Ecto neural progenitor cell (in vitro differentiated cells): ENCODE measurements around the gene CASKIN2.

ENCODE experiments used
- DNase-seq: peaks from one replicate; pipeline ENCODE4 v3.0.0-alpha.2; 2018; ENCODE audit warnings: low spot score

The CASKIN2 gene

DNA sequence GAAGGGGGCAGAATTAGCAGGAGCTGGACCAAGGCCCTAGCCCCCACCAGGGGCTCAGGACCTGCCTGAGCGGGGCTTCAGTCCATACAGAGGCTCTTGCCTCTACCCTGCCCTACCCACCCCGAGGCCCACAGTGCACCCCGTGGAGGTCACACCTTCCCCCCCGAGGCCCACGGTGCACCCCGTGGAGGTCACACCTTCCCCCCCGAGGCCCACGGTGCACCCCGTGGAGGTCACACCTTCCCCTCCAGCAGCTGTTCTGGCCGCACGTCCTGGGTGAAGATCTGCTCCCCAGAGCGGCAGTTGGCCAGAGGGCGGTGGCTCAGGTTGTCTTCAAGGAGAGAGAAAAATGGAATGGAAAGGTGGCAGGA is 11.4 kb downstream of the CASKIN2 start:
- no peak for DNase-seq

DNA sequence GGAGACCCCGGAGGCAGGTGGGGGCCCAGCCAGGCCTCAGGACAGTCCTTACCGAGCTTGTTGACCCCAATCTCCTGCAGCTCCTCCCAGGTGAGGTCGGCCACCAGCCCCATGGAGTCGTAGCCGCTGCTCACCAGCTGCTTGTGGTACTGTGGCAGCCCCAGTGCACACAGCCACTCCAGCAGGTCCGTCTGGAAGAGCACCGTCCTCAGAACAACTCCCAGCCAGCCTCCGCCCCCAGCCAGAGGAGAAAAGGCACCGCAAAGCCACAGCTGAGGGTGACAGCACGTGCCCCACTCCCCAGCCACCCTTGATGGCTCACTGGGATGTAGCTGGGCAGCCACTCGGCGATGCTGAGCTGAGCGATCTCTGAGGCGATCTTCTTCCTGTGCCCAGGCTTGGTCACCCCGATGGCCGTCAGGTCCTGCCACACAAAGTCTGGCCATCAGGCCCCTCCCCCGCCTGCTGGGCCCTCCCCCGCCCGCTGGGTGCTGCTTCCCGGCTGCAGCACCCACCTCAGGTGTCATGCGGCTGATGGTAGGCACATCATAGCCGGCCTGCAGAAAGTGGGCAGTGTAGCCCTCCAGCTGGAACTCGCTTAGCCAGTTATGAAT is 11.9 kb downstream of the CASKIN2 start:
- no peak for DNase-seq

DNA sequence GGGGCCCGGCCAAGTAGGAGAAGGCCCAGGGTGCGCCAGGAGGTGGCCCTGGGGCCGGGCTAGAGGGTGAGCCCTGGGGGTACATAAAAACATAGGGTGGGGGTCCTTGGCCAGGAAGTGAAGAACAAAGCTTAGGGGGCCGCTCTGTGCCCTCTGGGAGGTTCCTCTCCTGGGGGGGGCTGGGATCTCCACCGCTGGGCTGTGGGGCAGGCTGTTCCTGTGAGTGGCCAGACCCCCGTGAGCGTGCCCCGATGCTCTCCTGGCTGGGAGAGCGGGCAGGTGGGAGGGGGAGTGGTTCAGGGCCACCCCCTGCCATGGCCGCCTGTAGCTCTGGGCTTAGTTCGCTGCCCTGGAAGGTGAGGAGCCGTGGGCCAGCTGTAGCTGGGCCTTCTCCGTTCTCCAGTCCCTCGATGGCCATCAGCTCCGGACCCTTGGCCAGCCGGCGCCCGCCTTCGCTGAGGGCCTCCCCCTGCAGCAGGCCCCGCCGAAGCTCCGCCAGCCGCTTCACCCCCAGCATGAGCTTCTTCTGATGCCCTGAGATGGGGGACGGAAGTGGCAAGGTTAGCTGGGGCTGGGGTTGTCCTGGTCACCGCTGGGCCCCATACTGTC is 12.5 kb downstream of the CASKIN2 start:
- no peak for DNase-seq

DNA sequence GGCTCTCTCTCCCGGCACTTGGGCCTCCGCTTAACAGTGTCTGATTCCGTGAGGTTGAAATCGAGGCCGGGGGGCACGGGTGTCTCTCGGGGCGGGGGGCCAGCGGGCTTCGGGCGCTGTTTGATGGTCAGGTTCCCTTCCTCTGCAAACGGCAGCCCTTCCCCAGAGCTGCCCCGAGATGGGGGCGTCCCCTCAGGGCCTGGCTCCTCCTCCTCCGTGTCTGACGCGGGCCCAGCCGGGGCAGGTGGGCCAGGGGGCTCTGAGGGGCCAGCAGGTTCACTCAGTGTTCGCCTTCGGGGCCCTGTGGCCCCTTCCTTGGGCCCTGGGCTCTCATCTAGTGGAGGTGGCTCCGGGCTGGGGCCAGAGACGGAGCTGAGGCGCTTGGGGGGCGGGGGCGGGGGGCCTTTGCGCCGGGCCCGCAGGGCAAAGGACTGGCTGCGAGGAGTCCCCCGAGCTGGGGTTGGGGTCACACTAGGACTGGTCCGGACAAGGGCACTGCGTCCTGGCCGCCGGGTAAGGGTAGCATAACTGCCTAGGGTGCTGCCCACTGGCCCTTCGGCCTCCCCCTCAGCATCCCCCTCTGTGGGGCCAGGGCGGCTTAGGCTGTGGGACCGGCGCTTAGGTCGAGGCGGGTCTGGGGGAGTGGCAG is 13.1 kb downstream of the CASKIN2 start:
- DNase-seq: no peak

DNA sequence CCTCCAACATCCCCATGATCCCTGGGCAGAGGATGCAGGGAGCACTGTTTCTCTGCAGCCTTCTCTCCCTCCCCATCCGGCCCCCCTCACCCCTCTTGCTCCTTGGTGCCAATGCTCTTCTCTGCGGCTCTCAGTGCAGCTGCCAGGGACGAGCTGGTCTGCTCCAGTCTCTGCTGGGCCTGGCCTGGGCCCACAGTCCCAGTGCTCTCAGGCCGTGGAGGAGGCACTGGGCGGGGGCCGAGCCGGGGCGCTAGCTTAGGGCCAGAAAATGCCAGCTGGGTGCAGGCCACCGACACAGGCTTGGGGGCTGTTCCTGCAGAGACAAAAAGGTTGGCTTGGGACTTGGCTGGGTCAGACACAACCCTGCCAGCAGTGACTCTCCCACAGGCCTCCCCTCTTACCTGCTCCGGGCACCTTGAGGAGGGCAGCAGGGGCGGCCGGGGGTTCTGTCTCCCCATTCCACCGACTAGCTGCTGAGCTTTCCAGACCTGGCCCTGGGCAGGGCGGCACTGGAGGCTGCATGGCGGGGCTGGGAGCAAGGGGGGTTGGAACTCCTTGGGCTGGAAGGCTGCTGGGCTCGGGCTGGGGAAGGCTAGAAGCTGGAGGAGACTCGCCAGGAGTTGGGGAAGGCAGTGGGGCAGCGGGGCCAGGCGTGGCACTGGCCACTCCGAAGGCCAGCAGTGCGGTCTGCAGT is 13.8 kb downstream of the CASKIN2 start:
- DNase-seq: no peak

DNA sequence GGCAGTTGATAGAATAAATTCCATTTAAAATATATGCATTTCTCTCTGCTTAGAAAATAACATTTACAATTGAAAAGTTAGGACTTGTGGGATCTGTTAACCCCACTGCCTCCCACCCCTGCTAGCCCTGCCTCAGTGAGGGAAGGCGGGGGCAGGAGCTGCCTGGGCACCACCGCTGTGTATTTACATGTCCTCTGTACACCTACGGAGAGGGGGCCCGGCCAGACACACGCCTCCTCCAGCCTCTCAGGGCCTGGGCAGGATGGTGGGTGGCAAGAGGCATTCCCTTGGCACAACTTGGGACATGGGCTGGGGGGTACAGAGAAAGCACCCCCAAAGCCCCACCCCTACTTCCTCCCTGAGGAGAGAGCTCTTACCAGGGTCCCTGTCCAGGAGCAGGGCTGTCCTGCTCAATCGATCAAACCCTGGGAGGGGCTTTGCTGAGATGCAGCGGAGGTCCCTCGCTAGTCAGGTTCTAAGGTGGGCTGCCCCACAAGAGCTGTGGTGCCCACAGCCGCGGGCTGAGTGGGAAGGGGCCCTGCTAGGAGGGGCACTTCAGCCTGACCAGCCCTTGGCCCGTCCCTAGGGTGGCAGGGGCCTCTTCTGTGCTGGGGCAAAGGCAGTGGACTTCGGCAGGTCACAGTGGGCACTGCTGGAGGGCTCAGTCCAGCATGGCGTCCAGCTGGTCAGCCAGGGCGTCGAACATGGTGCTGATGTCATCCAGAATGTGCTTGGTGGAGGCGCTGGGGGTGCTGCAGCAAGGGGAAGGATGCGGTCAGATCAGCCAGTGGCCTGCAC is 14.7 kb downstream of the CASKIN2 start:
- no peak for DNase-seq

DNA sequence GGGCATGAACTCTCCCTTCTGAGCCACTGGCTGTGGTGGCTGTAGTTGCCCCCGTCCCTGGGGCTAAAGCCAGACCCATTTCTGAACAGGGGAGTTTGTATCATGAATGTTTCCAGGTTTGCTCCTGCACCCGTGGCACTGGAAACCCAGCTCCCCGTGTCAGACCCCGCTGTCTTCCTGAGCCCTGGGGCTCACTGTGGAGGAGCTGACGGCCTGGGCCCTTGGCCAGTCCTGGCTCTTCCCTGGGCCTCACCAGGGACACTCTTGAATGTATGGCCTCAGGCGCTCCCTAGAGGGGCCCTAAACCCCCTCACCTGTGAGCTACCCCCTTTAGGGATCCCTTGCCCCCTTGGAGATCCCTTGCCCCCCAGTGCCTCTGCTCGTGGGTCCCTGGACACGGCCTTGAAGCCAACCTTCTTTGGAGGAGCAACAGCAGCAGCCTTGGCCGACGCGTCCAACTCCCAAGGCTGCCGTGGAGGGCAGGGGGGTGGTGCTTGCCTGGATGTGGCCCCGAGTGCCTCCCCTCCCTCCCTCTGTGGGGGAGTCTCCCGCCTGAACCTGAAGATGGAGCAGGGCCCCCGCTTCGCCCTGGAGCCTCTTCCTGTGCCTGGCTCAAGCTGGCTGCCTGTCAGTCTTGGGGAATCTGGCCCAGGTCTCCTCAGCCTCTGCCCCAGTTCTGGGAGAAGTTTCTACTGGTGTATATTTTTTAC is 15.9 kb downstream of the CASKIN2 start:
- DNase-seq: no peak

DNA sequence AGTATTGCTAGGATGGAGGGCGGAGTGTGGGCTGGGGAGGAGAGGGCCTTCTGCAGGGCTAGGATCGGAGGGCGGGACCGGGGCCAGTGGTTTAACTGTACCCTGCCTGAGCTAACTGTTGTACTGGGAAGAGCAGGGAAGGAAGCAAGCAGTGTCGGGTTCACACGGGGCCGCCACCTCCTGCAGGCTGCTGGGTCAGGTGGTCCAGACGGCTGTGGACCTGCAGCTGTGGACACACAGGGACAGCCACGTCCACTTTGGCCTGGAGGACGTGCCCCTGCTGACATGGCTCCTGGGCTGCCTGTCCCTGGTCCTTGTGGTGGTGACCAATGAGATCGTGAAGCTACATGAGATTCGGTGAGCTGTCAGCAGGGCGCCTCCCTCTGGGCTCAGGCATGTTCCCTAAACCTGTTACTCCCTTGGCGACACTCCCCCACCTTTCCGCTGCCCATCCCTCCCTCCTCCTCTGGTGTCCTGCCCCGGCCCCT is 16.6 kb downstream of the CASKIN2 start:
- DNase-seq: no peak

DNA sequence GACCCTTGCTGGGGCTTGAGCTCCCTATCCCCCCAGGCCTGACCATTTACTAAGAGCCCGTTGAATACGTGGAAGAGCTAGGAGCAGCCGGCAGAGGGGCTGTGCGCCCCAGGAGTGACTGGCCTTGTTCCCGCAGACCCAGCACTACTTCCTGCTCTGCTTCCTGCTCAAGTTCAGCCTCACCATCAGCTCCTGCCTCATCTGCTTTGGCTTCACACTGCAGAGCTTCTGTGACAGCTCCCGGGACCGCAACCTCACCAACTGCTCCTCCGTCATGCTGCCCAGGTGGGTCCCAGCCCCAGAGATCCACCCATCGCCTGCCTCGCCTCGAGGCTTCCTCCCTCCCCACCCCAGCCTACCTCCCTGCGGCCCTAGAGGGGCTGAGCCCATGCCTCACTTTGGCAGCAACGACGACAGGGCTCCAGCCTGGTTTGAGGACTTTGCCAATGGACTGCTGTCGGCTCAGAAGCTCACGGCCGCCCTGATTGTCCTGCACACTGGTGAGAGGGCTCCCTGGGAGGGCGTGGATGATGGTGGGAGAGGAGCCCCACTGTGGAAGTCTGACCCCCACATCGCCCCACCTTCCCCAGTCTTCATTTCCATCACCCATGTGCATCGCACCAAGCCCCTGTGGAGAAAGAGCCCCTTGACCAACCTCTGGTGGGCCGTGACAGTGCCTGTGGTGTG is 17.2 kb downstream of the CASKIN2 start:
- no peak for DNase-seq

DNA sequence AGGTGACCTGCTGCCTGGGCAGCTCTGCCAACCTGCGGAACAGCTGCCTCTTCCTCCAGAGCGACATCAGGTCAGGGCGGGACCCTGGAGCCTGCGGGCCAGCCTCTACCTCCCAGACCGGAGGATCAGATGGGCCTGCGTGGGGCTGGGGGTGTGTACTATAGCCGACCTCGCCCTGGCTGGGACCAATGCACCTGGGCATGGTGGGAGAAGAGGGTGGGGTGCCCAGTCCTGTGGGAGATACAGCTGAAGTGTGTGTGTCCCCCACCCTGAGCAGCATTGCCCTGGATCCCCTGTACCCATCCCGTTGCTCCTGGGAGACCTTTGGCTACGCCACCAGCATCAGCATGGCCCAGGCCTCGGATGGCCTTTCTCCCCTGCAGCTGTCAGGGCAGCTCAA is 19.3 kb downstream of the CASKIN2 start:
- no peak for DNase-seq

DNA sequence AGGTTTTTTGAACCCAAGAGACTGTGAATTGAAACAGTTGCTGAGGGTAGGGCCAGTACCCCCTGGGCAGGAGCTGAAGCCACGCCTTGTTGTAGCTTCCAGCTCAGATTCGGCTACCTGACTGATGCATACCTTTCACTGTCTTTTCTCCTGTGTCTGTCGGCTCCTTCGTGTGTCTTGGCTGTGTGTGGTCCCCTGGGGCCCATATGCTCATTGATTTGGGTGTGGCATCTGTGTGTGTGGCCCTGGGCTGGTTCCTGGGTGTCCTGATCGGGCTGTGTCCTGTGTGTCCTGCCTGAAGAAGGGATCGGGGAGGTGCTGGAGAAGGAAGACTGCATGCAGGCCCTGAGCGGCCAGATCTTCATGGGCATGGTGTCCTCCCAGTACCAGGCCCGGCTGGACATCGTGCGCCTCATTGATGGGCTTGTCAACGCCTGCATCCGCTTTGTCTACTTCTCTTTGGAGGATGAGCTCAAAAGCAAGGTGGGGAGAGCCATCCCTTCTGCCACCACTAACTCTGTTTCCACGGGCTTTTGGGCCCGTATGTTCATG is 20.9 kb downstream of the CASKIN2 start:
- no peak for DNase-seq

DNA sequence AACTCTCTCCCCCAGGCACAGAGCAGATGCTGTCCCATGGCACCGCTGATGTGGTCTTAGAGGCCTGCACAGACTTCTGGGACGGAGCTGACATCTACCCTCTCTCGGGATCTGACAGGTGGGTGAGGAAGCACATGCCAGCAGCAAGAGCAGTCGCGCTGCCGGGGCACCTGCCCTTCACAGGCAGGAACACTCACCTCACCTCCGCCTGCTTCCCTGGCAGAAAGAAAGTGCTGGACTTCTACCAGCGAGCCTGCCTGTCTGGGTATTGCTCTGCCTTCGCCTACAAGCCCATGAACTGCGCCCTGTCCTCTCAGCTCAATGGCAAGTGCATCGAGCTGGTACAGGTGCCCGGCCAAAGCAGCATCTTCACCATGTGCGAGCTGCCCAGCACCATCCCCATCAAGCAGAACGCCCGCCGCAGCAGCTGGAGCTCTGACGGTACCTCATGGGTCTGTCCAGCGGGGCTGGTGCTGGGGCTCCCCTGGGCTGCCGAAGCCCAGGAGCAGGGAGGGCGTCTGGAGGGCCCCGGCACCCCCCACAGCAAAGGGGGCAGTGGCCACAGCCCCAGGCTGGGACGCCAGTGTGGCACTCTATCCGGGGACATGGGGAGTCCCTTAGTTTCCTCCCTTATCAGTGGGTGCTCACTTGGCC is 21.7 kb downstream of the CASKIN2 start:
- no peak for DNase-seq

DNA sequence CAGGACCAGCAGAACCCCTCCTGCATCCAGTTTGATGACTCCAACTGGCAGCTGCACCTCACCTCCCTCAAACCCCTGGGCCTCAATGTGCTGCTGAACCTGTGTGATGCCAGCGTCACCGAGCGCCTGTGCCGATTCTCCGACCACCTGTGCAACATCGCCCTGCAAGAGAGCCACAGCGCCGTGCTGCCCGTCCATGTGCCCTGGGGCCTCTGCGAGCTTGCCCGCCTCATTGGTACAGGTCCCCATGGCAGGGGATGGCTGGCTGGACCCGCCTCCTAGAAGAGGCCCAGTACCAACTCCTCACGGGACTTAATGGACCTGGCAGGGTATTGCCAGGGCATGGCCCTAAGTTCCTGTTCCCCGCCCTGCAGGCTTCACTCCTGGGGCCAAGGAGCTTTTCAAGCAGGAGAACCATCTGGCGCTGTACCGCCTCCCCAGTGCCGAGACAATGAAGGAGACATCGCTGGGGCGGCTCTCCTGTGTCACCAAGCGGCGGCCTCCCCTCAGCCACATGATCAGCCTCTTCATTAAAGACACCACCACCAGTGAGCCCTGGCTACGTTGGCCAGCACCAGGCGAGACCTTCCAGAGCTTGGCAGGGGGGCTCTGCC is 22.7 kb downstream of the CASKIN2 start:
- no peak for DNase-seq

DNA sequence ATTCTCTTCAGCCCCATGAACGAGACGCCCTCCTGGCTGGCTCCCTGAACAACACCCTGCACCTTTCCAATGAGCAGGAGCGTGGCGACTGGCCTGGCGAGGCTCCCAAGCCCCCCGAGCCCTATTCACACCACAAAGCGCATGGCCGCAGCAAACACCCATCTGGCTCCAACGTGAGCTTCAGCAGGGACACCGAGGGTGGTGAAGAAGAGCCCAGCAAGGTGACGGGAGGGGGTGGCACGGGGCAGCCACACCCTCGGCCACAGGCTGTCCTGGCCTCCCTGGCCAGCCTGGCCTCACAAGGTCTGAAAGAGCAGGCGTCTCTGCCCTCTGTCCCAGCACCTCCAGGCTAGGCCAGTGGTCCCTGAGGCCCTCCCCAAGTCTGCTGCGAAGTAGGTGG is 23.7 kb downstream of the CASKIN2 start:
- DNase-seq: no peak

DNA sequence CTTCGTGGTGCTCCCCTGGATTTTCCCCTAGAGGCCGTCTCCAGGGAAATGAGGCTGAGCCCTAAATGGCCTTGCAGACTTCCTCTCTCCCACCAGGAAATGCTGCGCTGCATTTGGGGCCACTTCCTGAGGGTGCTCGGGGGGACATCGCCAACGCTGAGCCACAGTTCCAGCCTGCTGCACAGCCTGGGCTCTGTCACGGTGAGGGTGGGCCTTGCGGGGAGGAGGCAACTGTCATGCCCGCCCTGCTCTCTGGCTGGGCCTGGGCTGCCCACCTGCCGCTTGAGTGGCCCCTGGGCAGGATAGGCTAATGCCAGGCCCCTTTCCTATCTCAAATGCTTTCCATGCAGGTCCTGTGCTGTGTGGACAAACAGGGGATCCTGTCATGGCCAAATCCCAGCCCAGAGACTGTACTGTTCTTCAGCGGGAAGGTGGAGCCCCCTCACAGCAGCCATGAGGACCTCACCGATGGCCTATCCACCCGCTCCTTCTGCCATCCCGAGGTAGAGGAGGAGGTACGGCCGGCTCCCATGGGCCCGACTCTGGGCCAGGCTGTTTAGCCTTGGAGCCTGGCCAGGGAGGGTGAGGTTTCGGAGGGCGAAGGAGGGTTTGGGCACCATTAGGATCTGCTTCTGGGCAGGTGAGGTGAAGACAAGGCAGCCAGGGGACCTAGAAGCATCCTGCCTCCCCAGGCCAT is 24.2 kb downstream of the CASKIN2 start:
- no peak for DNase-seq

DNA sequence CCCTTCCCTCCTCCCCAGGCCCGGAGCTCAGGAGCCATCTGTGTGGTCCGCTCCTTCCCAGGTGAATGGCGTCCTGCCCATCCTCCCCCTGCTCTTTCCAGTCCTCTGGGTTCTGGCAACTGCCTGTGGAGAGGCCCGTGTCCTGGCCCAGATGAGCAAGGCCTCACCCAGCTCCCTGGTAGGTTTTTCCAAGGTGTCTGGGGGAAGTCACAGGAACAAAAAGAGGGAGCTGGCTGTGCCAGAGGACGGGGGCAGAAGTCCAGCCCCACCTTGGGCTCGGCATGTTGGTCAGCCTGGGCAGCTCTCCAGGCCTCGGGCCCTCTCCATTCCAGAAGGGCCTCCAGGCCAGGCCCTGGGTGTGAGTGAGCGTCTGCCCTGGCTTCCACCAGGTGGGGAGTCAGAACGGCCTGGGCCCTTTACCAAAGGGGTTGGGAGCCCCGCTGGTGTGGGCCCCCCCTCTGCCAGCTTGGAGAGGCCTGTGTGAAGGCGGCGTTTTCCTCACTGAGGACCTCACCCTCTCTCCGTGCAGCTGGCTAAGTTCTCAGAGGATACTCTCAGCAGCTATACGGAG is 25.1 kb downstream of the CASKIN2 start:
- no peak for DNase-seq

DNA sequence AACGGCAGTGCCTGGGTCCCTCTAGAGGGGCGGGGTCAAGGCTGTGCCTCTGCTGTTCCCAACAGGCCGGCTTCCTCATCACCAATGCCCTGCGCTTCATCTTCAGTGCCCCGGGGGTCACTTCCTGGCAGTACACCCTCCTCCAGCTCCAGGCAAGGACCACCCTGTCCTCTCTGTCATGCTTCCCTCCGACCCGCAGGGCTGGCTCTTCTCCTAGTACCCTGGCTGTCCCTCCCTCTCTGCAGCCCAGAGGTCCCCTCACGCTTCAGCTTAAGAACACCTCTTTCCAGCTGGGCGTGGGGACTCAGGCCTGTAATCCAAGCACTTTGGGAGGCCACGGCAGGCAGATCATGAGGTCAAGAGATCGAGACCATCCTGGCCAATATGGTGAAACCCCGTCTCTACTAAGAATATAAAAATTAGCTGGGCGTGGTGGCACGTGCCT is 25.8 kb downstream of the CASKIN2 start:
- no peak for DNase-seq

DNA sequence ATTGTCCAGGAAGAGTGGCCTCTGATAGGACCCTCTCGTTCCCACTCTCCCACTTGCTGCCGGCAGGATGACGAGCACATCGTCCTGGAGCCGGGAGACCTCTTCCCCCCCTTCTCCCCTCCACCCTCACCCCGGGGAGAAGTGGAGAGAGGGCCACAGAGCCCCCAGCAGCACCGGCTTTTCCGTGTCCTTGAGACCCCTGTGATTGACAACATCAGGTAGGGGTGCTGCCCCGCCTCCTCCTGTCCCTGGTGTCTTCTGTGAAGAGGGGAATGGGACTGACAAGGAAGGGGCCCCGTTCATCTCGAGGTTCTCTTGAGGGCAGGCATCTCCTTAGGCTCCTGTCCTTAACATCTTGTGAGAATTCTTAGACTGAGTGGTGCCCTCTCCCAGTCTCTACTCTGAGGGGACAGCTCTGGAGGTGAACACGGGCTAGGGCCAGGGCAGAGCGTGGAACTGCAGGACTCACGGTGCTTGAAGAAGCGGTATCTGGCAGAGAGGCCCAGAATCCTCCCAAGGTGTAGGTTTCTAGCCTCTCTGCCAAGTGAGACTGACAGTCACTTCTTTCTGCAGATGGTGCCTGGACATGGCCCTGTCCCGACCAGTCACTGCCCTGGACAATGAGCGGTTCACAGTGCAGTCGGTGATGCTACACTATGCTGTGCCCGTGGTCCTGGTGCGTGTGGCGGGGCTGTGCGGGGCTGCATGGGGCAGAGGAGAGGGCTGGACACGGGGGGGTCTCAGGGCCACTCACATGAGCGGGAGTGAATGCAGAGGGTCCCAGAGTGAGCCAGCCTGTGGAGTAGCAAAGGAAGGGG is 26.4 kb downstream of the CASKIN2 start:
- no peak for DNase-seq
